HG03135 (cell line): ENCODE measurements around the gene FBXO11.
"Not testable (repeated sequence)": the region's sequence is repeated elsewhere in the genome, so short reads cannot be mapped to it uniquely, and the experiment has no call there.

Source experiments
- ATAC-seq: cut with Tn5 transposase; IDR thresholded peaks from one replicate; pipeline ENCODE4 v1.9.1; 2021; ENCODE audit warnings: mild to moderate bottlenecking, moderate library complexity; ENCODE audit not compliant: unreplicated experiment

The FBXO11 gene

DNA sequence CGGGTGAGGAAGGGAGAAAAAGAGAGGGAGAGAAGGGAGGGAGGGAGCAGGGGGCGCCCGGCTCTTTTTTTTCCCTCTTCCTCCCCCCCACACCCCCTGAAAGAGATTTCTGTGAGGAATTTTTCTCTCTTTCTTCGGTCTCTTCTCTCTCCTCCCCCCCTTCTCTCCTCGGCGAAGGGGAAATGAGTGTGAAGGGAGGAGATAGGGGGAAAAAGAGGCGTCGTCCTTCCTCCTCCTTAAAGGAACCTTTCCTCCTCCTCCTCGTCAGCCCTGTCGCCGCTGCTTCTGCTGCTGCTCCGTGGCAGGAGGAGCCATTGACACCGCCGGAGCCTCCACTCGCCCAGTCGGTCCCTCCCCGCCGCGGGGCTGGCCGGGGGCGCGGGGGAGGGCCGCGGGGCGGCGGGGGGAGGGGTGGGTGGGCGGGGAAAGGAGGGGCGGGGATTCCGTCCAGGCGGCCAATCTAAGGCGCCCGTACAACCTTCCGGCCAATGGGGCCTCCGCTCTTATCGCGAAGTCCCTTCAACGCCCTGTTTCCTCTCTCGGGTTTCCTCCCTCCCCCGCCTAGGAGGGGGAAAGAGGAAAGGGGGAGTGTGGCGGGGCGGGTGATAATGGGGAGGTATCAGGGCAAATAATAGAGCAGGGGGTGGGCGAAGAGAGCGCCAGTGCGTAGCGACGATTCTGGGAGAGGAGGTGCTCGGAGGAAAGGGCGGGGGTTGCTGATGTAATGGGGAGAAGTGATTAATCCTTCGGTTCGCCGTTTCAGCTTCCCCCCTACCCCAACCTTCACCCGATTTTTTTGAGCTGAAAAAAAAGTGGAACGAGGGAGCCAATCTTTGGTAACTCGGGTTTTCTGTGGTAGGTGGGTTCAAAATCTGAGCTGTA is at the start of gene FBXO11:
FBXO11 (minus strand) TSS at position 342 of the 882 bp plus-strand sequence. CDS start 778 bp downstream, outside the sequence.
- ATAC-seq, result peak; percentile 89

DNA sequence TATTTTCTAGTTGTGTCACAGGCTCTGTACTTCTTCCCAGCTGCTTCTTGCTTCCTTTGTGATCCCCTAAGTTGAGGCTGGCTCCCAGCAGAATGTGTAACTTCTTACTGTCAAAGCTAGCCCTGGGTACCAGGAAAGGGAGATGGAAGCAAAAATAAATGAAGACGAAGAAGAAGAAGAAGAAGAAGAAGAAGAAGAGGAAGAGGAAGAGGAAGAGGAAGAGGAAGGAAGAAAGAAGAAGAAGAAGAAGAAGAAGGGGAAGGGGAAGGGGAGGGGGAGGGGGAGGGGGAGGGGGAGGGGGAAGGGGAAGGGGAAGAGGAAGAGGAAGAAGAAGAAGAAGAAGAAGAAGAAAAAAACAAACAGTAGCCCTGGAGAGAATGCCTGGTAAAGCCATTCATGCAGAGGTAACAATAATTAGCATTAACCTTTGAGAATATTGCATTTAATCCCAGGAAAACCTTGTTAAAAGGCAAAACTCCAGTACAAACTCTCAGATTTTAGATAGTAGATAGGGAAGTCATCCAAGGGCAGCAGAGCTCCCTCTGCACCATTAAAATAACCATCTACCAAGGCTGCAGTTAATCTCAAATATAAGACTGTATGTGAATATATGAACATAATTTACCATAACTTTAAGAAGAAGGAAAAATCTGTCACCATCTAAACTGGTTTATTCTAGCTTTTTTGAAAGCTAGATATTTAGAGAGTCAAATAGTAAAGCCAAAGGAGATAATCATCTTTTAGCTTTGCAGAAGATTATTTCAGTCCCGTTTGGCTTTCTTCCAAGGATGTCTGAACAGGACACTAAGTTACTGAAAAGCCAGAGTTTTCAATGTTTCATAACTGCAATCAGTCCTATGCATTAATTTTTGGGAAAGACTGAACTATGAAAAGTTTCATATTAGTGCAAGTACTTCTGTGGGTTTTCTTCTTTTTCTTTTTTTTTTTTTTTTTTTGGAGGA is 44.3 kb upstream of the FBXO11 start:
- no peak for ATAC-seq

DNA sequence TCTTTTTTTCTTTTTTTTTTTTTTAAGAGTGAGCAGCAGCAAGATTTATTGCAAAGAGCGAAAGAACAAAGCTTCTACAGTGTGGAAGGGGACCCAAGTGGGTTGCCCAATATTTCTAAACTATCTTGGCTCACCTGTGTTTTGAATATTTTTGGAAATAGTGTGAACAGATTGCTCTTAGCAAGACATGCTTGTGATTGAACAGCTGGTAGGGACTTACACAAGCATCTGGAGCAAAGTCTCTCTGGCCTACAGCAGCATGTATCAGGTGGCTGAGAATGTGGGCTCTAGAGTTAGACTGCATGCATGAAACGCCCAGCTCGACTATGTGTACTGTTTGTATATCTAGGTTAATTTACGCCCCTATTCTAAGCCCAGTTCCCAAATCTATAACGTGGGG is 40.3 kb upstream of the FBXO11 start:
- no peak for ATAC-seq

DNA sequence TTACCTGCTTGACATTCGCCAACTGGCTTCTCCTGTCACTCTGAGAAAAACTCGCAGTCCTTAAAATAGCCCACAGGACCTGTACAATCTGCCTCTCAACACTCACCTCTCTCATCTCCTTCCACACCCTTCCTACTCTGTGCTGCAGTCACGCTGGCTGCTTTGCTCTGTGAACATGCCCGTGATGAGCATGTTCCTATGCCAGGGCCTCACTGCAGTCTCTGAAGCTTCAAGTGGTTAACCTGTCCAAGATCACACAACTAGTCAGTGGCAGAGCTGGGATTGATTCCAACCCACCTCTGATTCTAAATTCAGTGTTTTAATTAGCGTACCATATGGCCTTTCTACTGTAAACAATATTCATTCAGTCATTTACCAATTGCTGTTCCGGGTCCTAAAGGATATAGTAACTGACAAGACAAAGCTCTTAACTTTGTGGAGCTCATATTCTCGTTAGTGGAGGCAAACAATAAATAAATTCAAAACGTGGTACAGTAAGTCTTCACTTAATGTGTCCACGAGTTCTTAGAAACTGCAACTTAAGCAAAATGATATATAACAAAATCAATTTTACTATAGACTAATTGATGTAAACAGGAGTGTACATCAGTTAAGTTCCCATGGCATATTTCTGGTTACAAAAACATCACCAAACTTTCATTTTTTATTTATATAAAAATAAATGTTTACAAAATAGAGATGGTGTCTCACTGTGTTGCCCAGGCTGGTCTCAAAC is 38.9 kb upstream of the FBXO11 start:
- ATAC-seq, result no peak

DNA sequence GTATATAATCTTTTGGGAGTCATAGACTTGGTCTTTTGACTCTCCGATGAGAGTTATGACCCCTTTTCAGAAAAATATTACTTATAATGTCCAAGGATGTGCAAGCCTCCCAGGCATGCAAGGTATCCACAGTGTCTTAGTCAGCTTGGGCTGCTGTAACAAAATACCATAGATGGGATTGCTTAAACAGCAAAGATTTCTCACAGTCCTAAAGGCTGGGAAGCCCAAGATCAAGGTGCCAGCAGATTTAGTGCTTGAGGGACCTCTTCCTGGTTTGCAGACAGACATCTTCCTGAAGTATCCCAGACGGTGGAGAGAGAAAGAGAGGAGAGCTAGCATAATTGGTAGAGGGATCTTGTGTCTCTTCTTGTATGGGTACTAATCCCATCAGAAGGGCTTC is 35.6 kb upstream of the FBXO11 start:
- ATAC-seq, result no peak

DNA sequence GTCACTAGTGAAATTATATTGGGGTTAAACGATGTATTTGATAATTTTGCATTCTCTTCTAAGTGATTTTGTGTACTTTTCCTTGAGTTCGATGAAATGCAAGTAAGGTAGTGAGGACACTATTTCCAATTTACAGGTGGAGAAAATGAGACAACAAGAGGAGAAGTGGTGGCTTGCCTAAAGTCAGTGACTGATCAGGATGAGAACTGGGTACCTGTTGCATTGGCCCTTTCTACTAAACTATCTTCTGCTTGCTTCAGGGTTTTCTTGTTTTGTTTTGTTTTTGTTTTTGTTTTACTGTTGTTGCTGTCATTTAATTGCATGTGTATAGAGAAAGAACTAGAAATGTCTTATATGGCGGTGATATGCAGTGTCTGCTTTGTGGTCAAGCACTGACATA is 31.4 kb upstream of the FBXO11 start:
- no peak for ATAC-seq

DNA sequence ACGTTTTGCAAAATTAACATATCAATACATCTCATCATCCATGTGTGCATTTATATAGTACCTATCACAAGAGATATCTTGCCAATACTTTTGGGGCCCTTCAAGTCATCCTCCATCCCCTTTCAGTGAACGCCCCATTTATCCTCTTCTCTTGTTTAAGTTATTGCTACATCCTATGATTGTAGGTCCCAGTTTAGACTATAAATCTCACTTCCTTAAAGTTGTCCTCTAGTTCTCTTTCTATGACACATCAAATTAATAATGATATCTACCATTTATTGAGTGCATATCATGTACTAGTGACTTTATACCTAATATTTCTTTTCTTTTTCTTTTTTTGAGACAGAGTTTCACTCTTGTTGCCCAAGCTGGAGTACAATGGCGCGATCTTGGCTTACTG is 28.8 kb upstream of the FBXO11 start:
- no peak for ATAC-seq

DNA sequence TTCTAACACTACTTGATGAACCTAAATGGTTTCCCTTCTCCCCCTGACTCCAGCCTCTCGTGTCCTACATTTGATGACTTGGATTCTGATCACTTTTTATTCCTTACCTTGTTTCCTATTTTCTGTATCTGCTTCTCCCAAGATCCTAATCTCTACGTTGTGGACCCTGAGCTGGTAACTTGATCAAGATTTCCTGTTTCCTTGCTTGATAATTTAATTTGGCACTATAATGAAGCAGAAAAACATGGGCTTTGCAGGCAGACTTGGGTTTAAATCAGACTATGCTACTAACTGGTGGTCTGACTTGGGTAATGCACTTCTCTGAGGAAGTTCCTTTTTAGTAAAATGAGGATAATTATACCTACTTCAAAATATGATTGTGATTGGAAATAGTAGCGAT is 11.7 kb upstream of the FBXO11 start:
- no peak for ATAC-seq

DNA sequence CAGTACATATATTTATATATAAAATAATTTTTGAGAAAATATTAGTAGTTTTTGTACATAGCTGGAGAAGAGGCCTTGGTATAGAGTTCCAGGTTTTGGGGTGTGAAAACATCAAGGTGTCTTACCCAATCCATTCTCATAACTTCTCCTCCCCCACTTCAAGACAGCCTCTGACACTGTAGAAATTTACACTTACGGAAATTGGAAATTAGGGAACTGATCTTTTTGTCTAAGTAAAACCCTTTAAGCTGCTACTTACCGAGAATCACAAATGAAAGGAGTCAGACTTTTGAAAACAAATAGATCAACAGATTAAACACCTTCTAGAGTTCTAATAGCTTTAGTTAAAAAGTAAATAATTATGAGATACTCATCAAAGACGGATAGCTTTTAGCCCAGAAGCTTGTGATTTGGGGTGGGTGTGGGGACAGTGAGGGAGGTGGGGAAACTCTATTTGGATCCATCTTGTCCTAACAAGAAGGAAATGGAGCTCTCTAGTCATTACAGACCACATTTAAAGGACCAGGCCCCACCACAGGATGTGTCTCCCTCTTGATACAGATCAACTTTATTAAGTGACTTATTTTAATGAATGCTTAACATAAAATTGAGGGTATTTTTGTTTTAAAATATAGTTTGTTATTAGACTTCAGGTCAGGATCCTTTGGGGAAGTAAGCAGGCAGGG is 11.1 kb upstream of the FBXO11 start:
- ATAC-seq, result no peak

DNA sequence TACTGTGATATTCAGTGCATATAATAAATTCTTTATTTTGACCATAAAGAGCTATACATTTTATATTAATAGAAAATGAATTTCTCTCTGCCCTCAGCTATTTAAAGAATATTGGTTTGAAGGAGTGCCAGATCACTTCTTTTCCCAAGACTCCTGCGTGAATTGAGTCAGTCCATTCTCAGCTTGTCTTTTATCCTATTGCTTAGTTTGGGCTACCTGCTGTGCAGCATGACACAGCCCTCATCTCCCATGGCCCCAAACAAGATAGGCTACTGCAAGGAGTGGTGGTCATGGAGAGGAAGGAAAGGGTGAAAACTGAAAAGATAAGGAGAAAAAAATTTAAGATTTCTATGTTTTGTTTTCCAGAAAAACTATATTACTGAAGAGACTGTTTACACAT is 10.1 kb upstream of the FBXO11 start:
- ATAC-seq, result no peak

DNA sequence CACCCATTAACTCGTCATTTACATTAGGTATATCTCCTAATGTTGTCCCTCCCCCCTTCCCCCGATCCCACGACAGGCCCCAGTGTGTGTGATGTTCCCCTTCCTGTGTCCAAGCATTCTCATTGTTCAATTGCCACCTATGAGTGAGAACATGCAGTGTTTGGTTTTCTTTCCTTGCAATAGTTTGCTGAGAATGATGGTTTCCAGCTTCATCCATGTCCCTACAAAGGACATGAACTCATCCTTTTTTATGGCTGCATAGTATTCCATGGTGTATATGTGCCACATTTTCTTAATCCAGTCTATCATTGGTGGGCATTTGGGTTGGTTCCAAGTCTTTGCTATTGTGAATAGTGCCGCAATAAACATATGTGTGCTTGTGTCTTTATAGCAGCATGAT is 4.4 kb upstream of the FBXO11 start:
- ATAC-seq, result not testable (repeated sequence)

DNA sequence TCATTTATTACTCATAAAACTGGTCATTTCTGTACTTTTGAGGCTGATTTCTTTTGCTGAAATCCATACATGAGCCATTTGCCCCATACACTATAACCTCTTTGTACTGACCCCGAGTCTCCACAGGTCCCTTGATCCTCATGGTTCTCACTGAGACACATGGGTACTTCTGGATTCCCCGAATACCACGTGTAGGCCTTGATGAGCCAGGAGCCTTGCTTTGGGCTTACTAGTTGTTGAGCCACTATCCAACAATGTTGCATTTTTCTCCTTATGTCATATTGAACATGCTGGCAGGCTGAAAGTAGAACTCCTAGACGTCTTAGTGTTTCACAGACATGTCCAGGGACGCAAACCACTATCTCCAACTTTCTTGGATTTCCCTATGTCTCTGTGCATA is 2.4 kb upstream of the FBXO11 start:
- no peak for ATAC-seq

DNA sequence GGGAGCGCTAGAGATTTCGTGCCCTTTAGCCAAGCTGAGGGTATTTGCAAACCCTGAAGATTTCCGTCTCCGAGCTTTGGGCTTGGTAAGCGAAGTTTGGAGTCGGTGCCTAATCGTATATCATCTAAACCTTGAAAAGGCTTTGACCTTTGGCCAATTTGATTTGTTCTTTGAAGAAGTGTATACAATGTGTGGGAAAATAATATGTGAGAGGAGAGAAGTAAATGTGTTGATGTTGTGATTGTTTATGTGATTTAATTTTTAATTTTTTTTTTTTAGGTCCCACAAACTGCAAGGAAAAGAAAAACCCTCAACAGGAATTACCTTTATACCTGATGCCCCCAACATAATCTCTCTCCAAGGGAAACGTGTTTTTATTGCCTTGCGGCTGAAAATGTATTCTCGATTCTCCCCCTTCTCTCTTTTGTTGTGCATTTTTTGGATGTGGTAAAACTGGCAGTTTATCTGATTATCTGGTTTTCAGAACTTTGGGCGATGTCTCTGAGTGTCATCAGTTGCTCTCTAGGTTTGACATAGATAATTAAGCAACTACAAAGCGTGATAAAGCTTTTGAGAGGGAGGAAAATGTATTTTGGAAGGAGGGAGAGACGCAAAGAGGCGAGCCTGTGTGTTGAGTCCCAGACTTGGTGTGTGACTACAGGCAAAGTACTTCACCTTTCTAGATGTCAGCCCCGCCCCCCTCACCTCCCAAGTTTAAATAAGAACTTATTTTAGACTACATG is 912 bp upstream of the FBXO11 start:
- no peak for ATAC-seq

DNA sequence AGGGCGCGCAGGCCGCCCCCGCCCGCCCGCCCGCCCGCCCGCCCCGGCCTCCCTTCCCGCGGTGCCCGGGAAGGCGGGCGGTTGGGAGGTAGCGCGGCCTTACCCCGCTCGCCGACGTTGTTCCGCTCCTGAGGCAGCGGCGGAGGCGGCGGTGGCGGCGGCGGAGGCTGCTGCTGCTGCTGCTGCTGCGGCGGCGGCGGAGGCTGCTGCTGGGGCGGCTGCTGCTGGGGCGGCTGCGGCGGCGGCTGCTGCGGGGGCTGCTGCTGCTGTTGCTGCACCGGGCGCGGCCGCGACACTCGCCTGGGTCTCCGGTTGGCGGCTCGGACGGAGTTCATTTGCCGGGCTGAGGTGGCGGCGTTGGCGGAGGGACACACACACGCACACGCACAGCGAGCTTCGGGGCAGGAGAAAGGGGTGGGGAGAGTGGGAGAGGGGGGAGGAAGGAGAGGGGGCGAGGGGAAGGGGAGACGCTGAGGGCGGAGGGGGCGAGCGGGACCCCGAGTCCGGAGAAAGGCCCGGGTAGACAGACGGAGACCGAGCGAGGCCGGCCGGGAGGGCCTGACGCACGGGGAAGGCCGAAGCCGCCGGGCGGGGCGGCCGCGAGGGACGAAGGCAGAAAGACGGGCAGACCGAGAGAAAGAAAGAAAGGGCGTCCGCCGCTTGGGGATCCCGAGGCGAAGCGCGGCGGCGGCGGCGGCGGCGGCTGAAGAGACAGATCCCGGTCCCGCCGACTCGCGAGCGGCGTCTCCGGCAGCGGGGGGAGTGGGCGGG is 727 bp downstream of the FBXO11 start:
- peak; percentile 12 for ATAC-seq

DNA sequence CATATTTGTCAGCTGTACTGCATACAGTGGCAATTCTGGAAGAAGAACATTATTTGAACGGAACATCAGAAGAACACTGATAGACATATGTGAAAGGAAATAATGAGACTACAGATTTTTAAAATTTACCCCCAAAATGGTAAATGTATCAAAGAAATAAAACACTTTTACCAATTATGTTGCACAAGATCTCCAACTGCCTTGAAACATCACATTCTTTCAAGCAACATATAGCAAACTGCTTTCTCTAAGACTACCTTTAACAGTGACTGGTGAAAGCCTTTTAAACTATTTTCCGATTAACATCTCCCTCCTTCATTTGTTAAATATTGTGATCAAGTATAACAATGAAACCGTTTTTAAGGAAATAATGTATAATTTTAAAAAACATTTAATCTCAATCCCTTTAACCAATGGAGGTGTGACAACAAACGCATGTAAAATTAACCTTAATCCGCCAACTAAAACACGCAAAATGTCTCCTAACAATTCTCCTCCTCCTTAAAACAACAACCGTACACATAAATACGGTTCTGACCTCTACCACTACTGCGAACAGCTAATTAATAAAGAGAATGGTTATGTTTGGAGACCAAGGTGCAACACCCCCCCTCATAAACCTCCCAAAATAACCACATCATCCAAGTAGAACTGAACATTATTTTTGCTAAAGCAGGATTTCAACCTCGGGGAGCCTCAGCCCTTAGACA is 2.4 kb downstream of the FBXO11 start:
- no peak for ATAC-seq

DNA sequence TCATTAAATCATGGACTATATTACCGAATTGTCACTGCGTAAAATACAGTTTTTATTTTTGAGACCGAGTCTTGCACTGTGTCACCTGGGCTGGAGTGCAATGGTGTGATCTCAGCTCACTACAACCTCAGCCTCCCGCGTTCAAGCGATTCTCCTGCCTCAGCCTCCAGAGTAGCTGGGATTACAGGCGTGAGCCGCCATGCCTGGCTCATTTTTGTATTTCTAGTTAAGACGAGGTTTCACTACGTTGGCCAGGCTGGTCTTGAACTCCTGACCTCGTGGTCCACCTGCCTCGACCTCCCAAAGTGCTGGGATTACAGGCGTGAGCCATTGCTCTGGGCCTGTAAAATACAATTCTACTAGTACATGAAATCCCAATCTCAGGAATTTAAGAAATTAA is 4.4 kb downstream of the FBXO11 start:
- ATAC-seq, result not testable (repeated sequence)

DNA sequence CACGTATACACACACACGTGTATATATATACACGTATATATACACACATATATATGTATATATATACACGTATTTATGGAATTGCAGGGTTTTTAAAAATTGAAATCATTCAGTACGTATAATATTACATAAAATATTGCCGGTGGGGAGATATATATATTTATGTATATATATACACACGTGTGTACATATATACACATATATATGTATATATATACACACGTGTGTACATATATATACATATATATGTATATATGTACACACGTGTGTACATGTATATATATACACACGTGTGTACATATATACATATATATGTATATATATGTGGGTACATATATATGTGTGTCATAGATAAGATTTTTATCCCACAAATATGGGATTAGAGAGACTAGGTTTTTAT is 5.4 kb downstream of the FBXO11 start:
- ATAC-seq, result no peak
